NCI-H1105 (cell line): ENCODE results near the gene NKAIN2.
"Not testable (repeated sequence)": the region's sequence is repeated elsewhere in the genome, so short reads cannot be mapped to it uniquely, and the experiment has no call there.

ENCODE experiments used
- DNase-seq: peaks from one replicate; lab custom pipeline; 2025; lab: John Stamatoyannopoulos, UW

Gene NKAIN2

DNA sequence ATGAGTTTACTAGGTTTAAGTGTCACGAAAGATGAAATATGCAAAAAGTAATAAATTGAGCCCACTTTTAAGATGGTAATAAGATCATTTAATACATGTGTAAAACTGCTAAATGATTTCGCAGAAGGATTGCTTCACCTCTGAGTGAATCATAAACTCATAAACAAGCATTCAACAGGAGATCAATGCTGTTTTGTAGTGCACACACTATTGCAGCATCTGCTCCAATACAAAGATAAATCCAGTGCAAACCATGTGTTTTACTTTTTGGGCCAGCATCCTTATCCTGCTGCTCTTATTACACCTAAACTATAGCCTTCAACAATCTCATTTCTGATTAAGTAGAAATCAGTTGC lies 400.1 kb downstream of the NKAIN2 start:
- DNase-seq, result no peak

GRCh38 chr6:124205921-124206320 lies 402.3 kb downstream of the NKAIN2 start:
- DNase-seq, result no peak

DNA sequence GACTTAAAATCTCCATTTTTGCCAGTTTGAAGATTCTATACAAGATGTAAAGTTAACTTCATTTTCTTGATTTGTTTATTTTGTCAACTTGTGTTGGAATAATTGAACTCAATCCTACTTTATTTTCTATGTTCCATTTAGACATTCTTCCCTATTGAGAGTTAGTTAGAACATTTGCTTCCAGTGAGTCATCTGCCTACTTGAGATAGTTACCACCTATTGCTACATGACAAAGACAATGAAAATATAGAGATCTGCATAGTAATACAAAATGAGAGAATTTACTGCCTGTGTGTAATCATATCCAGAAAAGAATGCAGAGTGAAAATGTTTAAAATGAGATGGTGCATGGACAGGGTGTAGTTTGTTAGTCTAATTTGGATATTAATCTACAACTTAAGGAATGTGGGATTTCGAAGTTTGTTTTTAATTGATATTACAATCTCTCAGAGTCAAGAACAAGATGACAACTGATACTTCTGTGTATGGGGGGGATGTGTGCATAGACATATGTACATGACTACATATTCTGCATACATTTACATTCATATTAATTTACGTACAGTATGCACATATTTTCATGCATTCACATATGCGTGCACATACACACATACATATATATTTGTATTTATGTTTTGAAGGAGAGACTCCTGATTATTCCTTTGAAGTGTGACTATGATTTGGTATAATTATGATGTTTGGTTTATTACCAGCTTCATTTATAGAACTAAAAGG lies 420.1 kb downstream of the NKAIN2 start:
- DNase-seq, result no peak

DNA sequence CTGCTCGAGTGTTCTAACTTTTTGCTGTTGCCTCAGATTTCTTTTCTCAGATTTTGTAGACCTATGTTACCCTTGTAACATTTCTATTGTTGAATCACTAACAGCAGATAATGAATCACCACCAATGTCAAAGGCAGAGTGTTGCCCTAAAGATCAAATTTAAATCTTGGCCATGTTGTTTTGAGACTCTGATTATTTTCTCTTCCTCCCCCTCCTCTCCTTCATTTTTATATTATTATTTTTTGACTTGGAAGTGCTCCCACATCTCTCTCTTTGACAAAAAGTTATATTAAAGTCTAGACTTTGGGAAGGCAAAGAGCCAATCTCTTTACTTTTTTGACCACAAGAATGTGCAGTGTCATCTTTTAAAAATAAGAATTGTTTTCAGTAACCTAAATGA lies 422.7 kb downstream of the NKAIN2 start:
- no peak for DNase-seq

DNA sequence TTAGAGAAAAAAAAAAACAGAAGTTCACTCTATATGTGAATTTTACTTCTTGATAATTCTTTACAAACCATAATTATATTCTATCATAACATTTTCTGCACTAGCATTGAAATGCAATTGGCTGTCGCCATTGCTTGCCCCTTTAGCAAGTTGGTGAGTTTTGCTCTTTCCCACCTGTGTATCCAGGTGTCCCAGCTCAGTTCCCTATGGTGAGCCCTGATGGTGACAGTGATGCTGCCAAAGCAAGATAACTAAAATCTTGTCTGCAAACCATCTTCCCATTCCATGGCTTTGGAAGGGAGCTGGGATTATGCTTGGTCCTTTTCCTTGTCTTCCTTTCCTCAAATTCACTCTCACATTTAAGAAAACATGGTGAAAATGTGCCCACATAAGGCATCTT lies 429.6 kb downstream of the NKAIN2 start:
- DNase-seq, result no peak

DNA sequence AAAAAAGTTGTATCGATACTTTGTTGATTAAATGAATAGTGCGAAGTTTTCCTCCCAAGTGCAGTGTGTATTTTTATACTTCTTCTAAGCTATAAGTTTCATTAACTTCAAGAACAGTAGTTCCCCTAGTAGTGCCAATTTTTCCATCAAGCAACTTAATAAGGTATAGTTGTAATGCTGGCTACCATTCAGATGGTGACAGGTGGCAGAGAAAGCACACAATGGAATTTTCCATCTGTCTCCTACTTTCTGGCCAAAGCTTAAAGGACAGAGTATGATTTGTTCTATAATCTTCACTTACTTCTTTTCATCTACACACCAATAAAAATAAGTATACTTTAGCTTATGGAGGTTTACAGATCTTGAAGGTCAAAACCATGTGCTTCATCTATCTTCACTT lies 431.1 kb downstream of the NKAIN2 start:
- DNase-seq, result no peak

DNA sequence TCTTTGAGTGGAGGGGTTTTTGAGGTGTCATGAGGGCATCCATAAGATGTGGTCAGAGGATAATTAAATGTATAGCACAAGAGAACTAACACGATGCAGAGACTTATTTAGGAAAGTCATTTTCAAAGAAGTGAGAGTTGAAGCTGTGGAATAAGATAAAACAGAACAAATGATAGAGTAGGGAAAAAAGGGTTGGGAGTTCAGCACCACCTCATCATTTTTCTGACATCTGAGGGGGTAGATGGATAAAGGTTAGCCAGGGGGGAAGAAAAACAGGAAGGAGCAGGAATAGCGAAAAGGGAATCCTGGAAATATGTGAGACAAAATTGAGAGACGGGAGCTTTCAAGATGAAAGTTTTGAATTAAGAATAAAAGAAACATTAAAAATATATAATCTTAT lies 434.2 kb downstream of the NKAIN2 start:
- no peak for DNase-seq

GRCh38 chr6:124238408-124238807 lies 434.7 kb downstream of the NKAIN2 start:
- not testable (repeated sequence) for DNase-seq

DNA sequence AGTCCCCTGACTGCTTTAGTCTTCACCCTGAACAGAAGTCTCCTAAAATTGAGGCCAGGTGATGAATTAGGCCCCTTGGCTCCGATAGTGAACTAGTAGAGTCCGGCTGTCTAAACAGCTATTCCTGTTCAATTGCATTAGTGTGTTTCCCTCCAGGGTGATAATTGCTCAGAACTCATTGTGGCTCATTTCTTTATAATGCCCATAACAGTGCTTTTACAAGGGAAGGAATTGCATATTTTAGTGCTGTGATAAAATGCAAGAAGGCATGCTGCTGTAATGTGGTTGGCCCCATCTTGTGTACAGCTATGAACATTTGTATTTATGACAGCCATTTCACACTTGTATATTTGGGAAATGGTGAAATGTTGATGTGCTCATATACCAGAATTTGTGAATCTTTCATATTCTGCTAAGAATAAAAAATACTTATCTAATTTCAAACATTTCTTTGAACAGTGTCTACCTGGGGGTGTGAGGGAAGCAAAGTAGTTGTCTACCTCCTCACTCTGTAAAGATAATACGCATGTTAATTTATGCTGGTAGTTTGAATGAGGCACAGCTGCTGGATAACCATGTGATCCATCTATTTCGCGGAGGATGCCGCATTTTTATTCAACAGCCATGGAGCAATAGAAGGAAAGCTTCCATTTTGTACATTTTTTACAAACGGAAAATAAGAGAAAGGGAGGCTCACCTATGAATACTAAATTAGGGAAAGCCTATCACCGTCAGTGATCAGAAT lies 451.4 kb downstream of the NKAIN2 start:
- peak; percentile 84 for DNase-seq

- DNase-seq, result no peak
Observed at GRCh38 chr6:124260337-124260736, 456.7 kb downstream of the NKAIN2 start.

DNA sequence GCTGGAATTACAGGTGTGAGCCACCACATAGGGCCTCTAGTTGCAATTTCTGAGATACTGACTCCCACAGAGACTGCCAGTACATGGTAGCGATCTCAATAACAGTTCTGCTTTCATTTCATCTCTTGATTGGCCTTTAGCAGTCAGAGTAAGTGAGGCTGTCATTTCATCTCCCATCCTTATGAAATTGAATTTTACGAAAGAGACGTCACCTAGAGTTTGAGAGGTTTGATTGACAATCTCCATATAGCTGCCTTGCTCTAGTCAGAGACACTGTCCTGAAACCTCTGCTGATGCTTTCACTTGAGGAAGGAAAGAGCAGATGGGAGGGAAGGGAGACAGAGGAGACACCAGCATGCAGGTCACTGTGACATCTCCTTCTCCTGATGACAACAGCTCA lies 466.1 kb downstream of the NKAIN2 start:
- DNase-seq, result no peak

GRCh38 chr6:124273701-124274100 lies 470.0 kb downstream of the NKAIN2 start:
- no peak for DNase-seq

DNA sequence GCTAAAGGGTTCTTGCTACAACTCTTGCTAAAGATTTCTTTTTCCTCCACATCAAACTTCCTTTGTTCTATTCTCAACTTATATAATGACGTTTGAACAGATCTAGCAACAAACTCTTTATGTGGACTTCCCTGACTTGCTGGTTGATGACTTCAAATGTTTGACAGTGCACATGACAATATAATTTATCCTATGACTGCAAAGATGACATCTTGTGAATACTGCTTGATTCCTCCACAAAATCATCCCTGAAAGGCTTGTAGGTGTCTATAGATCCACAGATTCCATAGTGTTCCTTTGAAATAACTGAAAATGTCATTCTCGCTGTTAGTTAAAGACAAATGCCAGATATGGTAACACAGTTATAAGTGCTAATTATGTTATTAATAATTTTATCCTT lies 478.9 kb downstream of the NKAIN2 start:
- no peak for DNase-seq

GRCh38 chr6:124283486-124283885 lies 479.8 kb downstream of the NKAIN2 start:
- no peak for DNase-seq

GRCh38 chr6:124285146-124285545 lies 481.5 kb downstream of the NKAIN2 start:
- no peak for DNase-seq

DNA sequence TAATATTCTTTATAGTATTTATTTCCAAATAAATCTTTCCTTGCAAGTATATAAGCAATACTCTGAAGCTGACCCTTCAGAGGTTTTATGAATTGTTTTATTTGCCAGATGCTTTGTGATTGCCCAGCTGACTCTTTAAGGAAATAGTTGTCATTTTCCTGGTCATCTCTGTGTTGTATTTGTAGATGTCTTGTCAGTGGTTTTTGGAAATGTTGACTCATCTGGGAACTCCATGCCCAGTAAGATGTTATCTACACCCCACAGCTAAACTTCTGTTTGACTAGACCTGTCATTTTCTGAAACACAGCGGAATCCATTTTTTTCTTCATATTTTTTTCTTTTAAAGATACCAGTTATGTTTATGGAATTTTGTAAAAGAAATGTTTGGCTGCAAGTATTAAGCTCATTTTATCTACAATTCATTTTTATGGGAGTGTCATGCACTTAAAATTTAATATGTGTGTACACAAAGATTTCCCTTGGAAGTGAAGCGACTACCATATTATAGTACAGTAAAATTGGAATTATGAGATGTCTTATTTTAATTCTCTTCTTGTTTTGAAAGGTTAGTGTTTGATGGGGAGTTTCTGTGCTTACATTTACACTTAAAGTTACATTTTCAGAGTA lies 491.0 kb downstream of the NKAIN2 start:
- no peak for DNase-seq

DNA sequence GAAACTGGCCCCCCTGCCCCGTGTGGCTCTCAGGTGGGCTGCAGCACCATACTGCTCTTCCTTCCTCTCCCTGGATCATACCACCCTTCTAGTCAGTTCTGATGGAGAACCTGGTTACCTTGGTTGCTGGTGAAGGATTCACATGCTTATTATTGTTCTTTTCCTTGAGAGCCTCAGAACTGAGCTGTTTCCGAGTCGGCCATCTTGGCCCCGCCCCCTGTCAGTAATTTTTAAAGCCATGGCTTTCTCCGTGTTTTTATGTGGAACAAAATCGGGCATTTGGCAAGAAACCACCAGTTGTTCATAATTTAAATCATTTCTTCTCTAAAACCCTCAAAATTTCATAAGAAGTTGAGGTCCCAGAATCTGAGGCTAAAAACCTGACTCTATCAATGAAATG lies 493.8 kb downstream of the NKAIN2 start:
- DNase-seq, result no peak

DNA sequence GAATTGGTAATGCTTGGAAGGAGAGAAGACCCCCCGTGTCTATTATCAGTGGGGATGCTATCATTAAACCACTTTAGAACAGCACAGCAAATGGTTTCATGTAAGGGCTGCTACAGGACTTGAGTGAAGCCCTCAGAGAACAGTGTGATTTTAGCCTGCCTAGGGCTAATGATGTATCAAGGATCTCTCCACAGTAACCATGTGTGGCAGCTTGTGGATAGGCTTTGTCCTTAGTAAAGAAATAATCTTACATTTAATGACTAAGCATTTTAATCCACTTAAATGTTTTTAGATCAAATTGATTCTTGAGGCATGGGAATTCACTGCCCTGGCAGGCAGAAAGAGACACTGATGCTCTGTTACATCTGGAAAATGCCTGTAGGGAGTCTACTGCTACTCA lies 495.1 kb downstream of the NKAIN2 start:
- DNase-seq, result no peak

DNA sequence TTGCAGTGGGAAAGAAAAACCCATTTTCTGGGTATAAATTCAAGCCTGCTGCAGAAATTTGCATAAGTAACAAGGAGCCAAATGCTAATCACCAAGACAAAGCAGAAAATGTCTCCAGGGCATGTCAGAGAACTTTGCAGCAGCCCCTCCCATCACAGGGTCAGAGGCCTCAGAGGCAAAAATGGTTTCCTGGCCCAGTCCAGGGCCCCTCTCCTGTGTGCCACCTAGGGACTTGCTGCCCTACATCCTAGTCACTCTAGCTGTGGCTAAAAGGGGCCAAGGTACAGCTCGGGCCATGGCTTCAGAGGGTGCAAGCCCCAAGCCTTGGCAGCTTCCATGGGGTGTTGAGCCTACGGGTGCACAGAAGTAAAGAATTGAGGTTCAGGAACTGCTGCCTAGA lies 497.2 kb downstream of the NKAIN2 start:
- DNase-seq, result not testable (repeated sequence)

- no peak for DNase-seq
Observed at GRCh38 chr6:124303971-124304370, 500.3 kb downstream of the NKAIN2 start.

DNA sequence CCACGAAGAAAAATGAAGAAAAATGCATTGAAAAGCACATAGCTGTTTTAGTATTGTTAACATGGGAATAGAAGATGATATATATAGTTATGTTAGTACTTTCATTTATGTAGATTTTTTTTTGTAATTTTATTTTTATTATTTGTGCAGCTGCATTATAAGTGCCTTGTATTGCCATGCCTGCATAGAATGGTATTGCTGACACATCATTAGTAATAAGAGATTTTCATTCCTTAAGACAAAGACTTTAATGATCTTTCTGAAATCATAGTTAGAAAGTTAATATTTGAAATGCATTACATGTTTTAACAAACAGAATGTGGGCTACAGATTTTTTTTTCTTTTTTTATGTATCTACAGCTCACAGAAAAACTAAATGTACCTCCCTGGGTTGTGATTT lies 506.5 kb downstream of the NKAIN2 start:
- DNase-seq, result no peak

GRCh38 chr6:124319410-124319809 lies 515.7 kb downstream of the NKAIN2 start:
- no peak for DNase-seq

DNA sequence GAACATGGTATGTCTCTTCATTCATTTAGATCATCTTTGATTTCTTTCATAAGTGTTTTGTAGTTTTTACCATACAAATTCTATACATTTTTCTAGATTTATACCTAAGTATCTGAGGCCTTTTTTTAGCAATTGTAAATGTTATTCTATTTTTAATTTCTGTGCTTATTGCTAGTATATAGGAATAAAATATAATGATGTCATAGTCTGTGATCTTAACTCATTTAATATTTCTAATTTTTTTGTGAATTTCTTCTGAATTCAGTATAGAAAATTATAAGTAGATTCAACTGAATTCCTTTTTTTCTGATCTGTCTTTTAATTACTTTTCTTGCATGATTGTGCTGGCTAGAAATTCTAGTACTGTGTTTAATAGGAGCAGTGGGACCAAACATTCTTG lies 520.6 kb downstream of the NKAIN2 start:
- DNase-seq, result no peak
